Dermis microvascular lymphatic vessel endothelial cell (primary cell): ENCODE results near the gene KCTD15. TPM values are rescaled to one million over a fixed set of nuclear protein-coding genes. Genes with fewer than 3 reads are reported as not detected.

Experiments
- DNase-seq, 2 donors: peaks; one replicate each; pipeline versions ENCODE4 v3.0.0 to v3.0.0-alpha.2; 2010; ENCODE audit warnings: low read depth in 2 of 2
- total RNA-seq: library from RNA; depleted of rRNA; stranded (reverse); fragments of >200 nt; gene quantifications from 2 replicates; pipeline ENCODE4 v1.2.1, GENCODE V29; 2014

KCTD15 gene
- total RNA-seq, 1 donor from 2014 or later: 34.5 TPM

DNA sequence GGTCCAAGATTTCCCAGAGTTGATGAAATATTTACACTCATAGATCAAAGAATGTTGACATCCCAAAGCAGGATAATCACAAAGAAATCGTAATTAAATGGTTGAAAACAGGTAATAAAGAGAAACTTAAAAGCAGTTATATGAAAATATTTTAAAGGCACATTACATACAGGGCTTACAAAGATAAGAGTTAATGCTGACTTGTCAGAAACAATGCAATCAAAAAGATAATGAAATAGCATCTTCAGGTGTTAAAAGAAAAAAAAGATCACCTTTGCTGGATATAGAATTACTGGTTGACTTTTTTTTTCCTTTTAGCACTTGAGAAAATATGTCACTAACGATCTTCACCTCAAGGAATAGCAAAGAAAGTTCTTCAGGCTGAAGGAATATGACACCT lies 48.8 kb downstream of the KCTD15 start:
- no peak for DNase-seq

DNA sequence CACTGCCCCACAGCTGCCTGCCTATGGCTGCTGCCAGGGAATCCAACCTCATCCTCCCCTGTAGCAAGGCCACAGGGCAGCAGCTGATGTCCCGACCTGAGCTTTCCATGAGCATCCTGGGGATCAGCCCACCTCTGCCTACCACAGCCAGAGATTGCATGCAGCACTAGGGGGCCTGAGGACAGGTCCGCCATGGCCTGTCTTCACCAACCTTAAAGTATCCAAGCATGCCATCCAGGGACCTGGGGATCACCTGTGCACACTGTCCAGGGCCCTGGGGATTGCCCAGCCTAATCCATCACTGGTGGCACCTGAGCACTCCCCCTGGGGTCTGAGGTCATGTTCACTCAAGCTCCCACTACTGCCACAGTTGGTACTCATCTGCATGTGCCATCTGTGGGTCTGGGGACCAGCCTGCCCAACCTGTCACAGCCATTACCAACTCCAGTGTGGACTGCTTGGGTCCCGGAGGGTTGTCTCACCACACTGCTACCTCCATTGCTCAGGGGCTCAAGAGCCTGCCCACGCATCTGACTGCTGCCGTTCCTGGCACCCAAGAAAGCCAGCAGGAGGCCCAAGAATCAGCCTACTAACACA lies 53.0 kb downstream of the KCTD15 start:
- no peak for DNase-seq

DNA sequence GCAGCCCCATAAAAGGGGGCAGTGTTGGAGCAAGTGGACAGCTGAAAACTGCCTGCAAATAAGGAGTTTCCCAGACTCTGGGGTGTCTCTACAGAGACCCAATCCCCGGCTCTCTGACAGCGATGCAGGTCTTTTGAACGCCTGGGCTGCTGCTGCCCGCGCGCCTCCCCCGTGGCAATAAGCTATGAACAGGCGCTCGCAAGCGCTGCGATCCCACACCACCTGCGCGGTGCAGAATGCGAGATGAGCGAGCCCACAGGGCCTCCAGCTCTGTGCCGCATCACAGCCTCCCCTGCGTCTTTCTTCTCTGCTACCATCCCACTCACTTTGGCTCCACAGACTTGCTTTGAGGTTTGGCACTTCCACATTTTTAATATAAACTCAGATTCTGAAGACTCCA lies 62.3 kb downstream of the KCTD15 start:
- DNase-seq: no peak

DNA sequence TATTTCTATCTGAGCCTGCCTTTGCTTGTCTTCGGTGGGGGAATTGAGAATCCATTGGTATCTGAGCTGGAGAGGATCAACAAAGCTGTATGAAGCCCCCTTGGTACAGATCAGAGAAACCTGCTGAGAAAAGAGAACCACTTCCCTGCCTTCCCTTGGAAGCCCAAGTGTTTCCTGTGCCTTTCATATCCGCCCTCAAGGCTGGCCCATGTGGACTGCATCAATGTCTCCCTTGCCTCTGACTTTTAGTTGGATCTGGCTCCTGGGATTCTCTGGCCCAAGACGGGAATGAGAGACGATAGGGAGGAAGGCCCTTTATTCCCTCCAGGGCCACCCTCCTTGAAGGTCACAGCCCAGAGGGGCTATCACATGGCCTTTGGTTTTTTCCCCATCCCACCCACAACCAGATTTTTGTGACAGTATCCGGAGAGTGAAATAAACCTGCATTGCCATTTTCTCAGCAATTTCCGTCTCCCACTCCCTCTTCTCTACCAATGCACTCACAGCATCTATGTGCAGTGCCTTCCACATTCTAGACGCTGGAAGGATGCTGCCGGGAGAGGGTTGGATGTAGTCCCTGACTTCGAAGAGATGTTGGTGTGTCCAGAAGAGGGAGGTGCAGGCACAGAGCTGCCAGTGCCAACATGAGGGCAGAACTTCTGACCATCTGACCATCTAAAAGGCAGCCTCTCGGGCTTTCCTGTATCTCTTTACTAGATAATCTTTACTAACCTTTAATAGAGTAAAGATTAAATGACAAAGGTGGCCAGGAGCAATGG lies 63.8 kb downstream of the KCTD15 start:
- DNase-seq: no peak

DNA sequence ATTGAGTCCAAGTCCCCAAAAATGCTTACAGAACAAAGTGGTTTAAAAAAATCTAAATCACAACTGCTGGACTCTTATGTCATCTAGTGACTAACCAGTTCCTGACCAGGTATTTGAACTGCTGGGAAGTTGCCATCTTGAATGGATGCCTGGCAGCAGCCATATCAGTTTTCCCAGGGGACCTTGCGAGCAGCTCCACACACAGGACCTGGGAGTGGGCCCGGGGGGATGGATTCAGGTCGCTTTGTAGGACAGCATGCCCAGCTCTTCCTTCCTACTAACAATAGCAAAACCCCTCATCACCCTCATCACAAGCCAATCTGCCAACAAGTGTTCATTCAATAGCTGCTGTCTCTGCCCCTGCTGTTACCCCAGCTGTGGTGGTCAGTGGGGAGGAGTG lies 65.3 kb downstream of the KCTD15 start:
- no peak for DNase-seq

DNA sequence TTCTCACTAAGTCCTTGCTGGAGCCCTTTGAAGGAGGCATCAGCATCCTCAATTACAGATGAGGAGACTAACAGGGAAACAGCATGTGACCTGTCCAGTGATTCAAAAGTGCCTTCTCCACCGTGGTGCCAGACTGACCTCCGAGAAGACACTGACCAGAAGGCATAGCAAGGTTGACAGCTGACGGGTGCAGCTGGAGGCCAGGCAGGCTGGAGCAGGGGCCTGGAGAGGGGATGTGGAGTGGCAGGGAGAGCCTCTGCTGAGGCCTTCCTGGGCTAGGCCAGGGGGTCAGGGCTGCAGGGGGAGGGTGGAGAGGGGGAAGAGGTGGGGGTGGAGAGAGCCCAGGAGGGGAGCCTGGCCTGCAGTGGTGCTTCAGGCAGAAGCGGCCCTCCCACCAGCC lies 66.3 kb downstream of the KCTD15 start:
- no peak for DNase-seq

DNA sequence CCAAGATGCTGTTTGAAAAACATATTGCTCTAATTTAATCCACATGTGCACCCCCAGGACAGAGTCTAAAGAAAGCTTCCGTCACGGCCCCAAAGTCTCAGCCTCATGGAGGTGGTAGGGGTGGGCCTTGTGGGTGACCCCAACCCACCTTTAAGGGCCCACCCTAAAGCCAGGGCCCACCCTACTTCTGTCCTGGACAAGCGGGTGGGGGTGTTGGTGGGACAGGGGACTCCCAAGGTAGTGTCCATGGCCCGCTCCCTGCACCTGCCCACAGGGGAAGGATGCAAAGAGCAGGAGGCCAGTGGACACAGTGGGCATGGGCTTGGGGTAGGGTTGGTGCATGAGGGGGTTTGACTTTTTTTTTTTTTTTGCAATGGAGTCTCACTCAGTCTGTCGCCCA lies 66.8 kb downstream of the KCTD15 start:
- DNase-seq: no peak

DNA sequence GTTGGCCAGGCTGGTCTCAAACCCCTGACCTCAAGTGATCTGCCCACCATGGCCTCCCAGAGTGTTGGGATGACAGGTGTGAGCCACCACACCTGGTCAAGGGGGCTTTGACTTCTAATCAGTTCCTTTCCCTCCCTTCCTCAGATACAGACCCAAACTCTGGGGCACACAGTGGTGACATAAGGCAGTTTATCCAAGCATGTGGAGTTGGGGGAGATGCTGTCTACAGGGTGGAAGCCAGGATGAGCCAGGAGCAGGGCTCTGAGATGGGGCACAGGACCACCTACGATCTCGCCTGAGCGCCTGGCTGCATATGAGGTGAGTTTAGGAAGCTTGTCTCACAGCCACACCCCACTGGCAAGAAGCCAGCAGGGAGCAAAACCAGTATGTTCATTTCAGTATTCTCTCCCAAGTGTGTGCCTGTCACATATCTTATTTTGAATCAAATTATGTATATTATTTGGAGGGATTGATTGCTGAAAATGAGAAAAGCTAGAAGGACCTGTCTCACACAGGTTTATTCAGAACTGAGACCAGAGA lies 67.7 kb downstream of the KCTD15 start:
- DNase-seq: no peak

DNA sequence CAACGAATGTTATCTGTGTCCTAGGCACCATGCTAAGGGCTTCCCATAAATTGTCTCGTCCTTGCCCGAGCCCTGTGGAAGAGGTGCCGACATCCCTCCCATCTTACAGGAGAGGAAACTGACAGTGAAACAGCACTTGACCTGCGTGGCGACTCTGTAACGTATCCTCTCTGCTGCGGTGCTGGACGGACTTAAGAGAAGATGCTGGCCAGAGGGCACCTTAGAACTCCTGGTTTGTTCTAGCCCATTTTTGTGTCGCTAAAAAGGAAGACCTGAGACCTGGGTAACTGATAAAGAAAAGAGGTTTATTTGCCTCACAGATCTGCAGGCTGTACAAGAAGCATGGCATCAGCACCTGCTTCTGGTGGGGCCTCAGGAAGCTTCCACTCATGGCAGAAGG lies 68.6 kb downstream of the KCTD15 start:
- no peak for DNase-seq

Other genes starting within 250 kb of the KCTD15 start
- gene CHST8, start 174.9 kb upstream of the KCTD15 start, total RNA-seq: under 0.01 TPM in 2 replicates